ENCODE data around the gene ALG1. TPM values are rescaled to one million over a fixed set of nuclear protein-coding genes. Genes with fewer than 3 reads are reported as not detected.
"Not testable (repeated sequence)": the region's sequence is repeated elsewhere in the genome, so short reads cannot be mapped to it uniquely, and the experiment has no call there.

ALG1 gene
- total RNA-seq, 1 donor from 2014 or later: 31.2 TPM

GRCh38 chr16:5097470-5098220, 26.0 kb downstream of the ALG1 start, which contains the start of gene EEF2KMT:
Gene EEF2KMT (minus strand): TSS chr16:5097795. CDS start chr16:5097739, 56 bp downstream.
- peak; percentile 99 to 100 for DNase-seq (ENCODE audit: low read depth in 2 of 2)

GRCh38 chr16:5098221-5099159, 26.8 kb downstream of the ALG1 start:
- peak; percentile 32 to 35 for DNase-seq (ENCODE audit: low read depth in 2 of 2)

GRCh38 chr16:5099174-5099573, 27.5 kb downstream of the ALG1 start:
- not testable (repeated sequence) for DNase-seq (ENCODE audit: low read depth in 2 of 2)

DNA sequence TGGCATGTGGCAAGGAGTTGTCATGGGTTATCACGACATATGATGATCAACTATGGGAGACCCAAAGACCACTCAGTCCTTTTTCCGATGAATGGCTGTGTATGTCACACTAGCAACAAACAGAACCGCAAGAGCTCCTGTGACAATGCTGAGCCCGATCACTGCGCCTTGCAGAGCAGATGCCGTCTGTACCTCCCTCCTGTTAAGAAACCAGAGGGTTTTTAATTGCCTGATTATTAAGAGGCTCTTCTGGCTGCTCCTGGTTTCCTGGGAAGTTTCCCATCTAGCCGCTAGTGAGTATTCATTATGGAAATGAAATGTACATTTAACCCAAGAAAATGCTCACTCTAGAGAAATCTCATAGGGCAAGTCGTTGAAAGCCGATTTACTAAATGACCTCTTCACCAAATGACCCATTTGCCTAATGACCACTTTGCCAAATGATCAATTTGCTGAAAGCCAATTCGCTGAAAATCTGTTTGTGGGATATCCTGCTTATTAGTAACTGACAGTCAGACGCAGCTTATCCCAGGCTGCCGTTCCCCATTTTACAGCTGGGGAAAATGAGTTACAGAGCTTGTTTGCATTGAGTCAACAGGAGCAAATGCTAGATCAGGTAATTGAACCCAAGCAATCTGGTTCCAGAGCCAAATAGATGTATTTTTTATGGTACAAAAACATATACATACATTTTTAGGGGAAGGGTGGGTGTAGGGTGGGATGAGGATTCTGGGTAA, 31.8 kb downstream of the ALG1 start:
- not testable (repeated sequence) for DNase-seq (ENCODE audit: low read depth in 2 of 2)

GRCh38 chr16:5105039-5105438, 33.4 kb downstream of the ALG1 start:
- DNase-seq (ENCODE audit: low read depth in 2 of 2): not testable (repeated sequence)

GRCh38 chr16:5108505-5109158, 37.0 kb downstream of the ALG1 start:
- no peak for DNase-seq (ENCODE audit: low read depth in 2 of 2)

DNA sequence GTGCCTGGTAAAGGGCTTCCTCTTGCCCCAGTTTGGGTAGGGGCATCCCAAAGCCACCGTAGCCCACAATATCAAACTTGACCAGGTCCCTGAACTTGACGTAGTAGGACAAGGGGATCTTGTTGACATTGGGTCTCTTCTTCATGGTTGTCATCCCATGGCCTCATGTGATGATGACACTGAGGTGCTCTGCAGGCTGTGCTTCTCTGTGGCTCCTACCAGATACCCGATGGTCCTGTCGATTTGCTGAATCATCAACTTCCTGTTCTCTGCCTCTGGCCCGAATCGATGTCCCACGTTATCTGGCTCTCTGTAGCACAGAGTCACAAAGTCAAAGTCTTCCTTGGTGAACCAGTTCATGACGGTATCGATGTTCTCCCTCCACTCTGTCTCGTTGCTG, 39.3 kb downstream of the ALG1 start:
- DNase-seq (ENCODE audit: low read depth in 2 of 2): not testable (repeated sequence)

DNA sequence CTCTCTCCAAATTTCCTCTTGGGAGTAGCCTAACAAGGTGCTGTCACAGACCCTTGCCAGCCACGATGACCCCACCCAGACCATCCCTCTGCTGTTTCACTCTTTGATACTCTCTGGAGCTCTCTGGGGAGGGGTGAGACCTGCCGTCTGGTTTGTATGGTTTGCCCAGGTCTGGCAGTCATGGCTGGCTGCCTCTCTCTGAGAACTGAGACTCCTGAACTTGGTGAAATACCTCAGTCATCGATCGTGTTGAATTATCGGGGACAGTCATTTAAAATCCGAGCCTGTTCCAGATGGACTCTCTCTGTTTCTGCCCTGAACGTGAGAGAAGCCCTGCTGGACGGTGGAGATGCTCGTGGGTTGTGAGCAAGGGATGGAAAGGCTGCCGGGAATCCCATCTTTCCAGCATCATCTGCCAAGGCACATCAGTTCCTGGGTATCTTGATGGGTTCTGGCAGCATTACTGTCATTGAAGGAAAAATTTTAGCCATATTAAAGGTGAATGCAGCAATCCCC, 45.2 kb downstream of the ALG1 start:
- not testable (repeated sequence) for DNase-seq (ENCODE audit: low read depth in 2 of 2)

DNA sequence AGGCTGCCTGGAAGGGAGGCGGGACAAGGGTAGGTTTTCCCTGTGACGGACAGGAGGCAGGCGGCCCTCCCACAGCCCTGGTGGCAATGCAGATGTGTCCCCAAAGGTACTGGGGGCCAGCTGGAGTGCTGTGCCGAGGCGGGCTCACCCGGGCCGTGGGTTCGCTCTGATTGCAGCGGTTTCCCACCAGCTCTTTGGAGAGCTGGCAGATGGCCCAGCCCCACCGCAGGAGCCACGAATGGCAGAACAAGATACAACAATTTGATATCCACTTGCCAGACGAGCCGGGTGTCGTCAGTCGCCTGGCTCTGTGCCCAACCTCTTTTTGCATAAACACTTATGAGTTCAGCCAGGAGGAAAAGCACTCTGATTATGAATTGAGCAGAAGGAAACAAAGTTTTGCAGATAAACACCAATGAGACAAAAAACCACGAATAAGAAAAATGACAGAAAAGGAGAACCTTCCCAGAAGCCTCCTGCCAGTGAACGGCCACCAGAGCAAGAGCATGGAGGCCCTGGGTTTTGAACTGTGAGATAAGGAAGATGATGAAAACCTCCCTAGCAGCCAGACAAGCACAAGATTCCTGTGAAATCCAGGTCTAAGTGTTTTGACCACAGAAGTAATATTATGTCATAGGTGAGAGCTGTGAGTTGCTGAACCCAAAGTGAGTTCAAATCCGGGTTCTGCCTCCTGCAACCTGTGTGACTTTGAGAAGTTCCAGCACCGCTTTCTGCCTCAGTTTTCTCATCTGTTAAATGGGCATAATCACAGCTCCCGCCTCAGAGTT, 45.9 kb downstream of the ALG1 start:
- peak; percentile 27 to 50 for DNase-seq (ENCODE audit: low read depth in 2 of 2)

- not testable (repeated sequence) for DNase-seq (ENCODE audit: low read depth in 2 of 2)
Observed at GRCh38 chr16:5131467-5132004, 59.9 kb downstream of the ALG1 start.

GRCh38 chr16:5132915-5133600, 61.4 kb downstream of the ALG1 start:
- not testable (repeated sequence) for DNase-seq (ENCODE audit: low read depth in 2 of 2)

DNA sequence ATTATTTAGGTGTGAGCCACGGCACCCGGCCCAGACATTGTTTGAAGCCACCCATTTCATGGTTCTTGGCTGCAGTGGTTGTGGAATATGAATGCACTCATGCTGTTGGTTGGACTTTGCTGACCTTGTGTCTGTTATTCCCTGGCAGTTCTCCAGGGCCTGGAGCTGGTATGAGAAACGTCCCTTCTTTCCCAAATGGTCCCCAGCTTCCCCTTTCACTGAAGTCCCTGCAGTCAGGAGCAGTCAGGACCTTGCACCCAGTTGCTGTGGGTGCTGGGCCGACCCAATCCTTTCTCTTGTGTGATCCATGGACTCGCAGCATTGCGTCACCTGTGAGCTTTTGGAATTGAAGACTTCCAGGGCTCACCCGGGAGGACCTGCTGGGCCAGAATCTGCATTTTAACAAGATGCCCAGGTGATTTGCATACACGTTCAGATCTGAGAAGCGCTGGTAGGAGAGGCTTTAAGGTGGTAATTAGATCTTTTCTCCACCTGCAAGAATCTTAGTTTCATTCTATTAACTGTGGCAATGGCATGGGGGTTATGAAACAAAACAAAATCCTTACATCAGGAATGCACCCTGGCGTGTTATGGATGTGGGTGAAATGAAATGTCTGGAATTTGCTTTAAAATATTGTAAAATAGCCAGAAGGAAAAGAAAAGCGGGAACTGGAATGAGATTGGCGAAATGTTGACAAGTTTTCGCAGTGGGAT, 63.3 kb downstream of the ALG1 start:
- DNase-seq (ENCODE audit: low read depth in 2 of 2): peak in 1 of 2 donors; percentile 5

Other genes with a start within 250 kb of the ALG1 start
- 36.4 and 47.8 TPM in 2 replicates for gene GLYR1, start 224.6 kb upstream of the ALG1 start, total RNA-seq
- gene UBN1, start 224.4 kb upstream of the ALG1 start, total RNA-seq: 16.3 and 23.8 TPM in 2 replicates
- 2.4 and 5.4 TPM in 2 replicates for gene PPL, start 134.7 kb upstream of the ALG1 start, total RNA-seq
- under 0.01 TPM in 1 of 2 replicates, not detected in the other for gene SEC14L5, start 113.5 kb upstream of the ALG1 start, total RNA-seq
- gene NAGPA, start 37.9 kb upstream of the ALG1 start, total RNA-seq: 11.1 and 14.3 TPM in 2 replicates
- gene C16orf89, start 5.9 kb upstream of the ALG1 start, total RNA-seq: not detected in 2 replicates
- 5.7 and 8.7 TPM in 2 replicates for gene EEF2KMT, start 26.0 kb downstream of the ALG1 start, total RNA-seq